Measurements from ENCODE around the gene MRPS18B. TPM values are rescaled to one million over a fixed set of nuclear protein-coding genes. Genes with fewer than 3 reads are reported as not detected.

MRPS18B gene
- total and polyA plus RNA-seq, 2 donors from 2014 or later, result 62.1 to 135 TPM

DNA sequence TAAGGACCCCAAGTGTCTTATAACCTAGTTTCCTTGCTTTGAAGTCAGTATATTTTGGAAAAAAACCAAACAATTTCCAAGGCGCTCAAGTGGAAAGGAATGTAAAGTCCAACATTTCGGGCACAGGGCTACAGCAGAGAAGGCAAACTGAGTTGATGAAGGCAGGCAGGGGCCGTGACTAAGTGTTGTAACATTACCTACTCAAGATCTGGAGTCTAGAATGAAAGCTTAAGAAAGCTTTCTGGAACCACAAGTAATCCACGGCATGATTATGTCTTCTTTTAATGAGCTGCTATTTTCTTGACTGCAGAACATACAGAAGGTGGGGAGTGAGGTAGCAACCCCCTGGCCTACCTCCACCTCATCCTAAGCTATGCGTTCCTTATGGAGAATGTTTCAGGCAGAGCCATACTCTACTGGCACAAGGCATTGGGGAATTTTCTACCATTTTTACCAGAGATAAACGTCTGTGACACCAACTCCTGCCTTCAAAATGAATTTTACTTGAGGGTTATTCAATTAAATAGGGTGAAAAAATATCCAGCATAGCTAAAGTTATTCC is 4.9 kb upstream of the MRPS18B start:
- H3K27ac ChIP-seq (ENCODE audit: low read depth in 2 of 2, low read length in 2 of 2), result peak overlapping the region; percentile 56 to 59

DNA sequence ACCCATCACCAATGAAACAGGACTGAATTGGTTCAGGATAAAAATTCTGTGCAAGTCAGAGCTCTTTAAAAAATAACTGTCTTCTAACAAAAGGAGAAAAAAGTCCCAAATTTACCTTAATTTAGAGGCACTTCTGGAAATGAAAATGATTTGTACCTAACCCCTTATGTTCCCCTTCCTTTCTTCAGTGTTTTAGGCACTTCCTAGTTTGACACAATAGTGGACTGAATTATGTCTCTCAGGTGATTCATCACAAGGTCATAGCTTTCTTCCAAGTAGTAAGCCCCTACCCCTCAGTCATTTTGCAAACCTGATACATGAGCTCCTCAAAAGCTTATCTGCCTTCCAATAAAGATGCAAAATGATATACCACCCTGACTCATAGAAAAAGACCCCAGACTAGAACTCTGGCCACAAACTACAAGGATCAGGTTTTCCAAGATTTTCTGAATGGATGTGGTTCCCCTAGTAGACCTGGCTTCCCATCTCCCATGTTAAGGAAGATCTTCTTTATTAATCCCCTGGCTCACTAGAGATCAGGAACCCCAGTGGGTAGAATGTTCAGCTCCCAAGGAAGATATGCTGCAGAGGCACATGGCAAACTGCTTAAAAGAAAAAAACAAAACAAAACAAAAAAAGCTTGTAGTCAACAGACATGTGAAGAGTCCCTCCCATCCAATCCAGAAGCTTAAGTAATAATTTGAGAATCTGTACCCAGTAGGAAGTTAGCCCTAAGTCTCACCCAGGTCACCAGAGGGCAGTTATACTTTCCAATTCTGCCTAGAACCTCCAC is 4.2 kb upstream of the MRPS18B start:
- FAIRE-seq (no peak), DNase-seq (no peak)
- peaks cover 6 to 39% (median 27%) of the 10 kb centered on the region in 3 donors for H3K4me1 ChIP-seq (ENCODE audit: control insufficient read depth in 2 of 3, insufficient read depth in 2 of 3, low read depth in 1 of 3, low read length in 3 of 3)
- no peaks in the 10 kb centered on the region for H3K27me3 ChIP-seq (ENCODE audit: control insufficient read depth, insufficient read depth, low read length)
- H3K4me3 ChIP-seq (ENCODE audit: low read length in 3 of 3), result peak overlapping the region in 2 of 3 donors; percentile 4 to 99
- H3K36me3 ChIP-seq (ENCODE audit: control insufficient read depth in 2 of 3, insufficient read depth in 3 of 3, low read length in 3 of 3), result peaks cover 8 to 25% (median 15%) of the 10 kb centered on the region in 3 donors
- H3K27ac ChIP-seq (ENCODE audit: low read depth in 2 of 2, low read length in 2 of 2), result peak overlapping the region; percentile 4 to 77
- TF ChIP-seq, protein P1, sequence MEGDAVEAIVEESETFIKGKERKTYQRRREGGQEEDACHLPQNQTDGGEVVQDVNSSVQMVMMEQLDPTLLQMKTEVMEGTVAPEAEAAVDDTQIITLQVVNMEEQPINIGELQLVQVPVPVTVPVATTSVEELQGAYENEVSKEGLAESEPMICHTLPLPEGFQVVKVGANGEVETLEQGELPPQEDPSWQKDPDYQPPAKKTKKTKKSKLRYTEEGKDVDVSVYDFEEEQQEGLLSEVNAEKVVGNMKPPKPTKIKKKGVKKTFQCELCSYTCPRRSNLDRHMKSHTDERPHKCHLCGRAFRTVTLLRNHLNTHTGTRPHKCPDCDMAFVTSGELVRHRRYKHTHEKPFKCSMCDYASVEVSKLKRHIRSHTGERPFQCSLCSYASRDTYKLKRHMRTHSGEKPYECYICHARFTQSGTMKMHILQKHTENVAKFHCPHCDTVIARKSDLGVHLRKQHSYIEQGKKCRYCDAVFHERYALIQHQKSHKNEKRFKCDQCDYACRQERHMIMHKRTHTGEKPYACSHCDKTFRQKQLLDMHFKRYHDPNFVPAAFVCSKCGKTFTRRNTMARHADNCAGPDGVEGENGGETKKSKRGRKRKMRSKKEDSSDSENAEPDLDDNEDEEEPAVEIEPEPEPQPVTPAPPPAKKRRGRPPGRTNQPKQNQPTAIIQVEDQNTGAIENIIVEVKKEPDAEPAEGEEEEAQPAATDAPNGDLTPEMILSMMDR (IDR thresholded peaks at IDR 0.05; ENCODE audit: borderline replicate concordance, extremely low read depth, insufficient read depth), result no peak
- H3K9me3 ChIP-seq (ENCODE audit: control insufficient read depth in 2 of 3, insufficient read depth in 1 of 3, low read length in 3 of 3), result no peaks in the 10 kb centered on the region
- intact Hi-C loops (cut with DNase I), result no loop called here
- H3K9ac ChIP-seq (ENCODE audit: low read length in 3 of 3), result peak overlapping the region in 2 of 3 donors; percentile 17 to 93

More for the DNA sequence above, 4.9 kb upstream of the MRPS18B start:
- TF ChIP-seq, protein P1 (IDR thresholded peaks at IDR 0.05; ENCODE audit: borderline replicate concordance, extremely low read depth, insufficient read depth), result no peak
- H3K9ac ChIP-seq (ENCODE audit: low read length in 3 of 3), result peak overlapping the region in 2 of 3 donors; percentile 17 to 93
- peaks cover 6 to 35% (median 23%) of the 10 kb centered on the region in 3 donors for H3K4me1 ChIP-seq (ENCODE audit: control insufficient read depth in 2 of 3, insufficient read depth in 2 of 3, low read depth in 1 of 3, low read length in 3 of 3)
- DNase-seq (peak in 3 of 5 donors; percentile 30 to 84 (median 79)), FAIRE-seq (no peak)
- no peaks in the 10 kb centered on the region for H3K9me3 ChIP-seq (ENCODE audit: control insufficient read depth in 2 of 3, insufficient read depth in 1 of 3, low read length in 3 of 3)
- intact Hi-C loops (cut with DNase I), result no loop called here
- peaks cover 8 to 31% (median 15%) of the 10 kb centered on the region in 3 donors for H3K36me3 ChIP-seq (ENCODE audit: control insufficient read depth in 2 of 3, insufficient read depth in 3 of 3, low read length in 3 of 3)
- peak overlapping the region in 2 of 3 donors; percentile 21 to 31 for H3K4me3 ChIP-seq (ENCODE audit: low read length in 3 of 3)
- no peaks in the 10 kb centered on the region for H3K27me3 ChIP-seq (ENCODE audit: control insufficient read depth, insufficient read depth, low read length)

DNA sequence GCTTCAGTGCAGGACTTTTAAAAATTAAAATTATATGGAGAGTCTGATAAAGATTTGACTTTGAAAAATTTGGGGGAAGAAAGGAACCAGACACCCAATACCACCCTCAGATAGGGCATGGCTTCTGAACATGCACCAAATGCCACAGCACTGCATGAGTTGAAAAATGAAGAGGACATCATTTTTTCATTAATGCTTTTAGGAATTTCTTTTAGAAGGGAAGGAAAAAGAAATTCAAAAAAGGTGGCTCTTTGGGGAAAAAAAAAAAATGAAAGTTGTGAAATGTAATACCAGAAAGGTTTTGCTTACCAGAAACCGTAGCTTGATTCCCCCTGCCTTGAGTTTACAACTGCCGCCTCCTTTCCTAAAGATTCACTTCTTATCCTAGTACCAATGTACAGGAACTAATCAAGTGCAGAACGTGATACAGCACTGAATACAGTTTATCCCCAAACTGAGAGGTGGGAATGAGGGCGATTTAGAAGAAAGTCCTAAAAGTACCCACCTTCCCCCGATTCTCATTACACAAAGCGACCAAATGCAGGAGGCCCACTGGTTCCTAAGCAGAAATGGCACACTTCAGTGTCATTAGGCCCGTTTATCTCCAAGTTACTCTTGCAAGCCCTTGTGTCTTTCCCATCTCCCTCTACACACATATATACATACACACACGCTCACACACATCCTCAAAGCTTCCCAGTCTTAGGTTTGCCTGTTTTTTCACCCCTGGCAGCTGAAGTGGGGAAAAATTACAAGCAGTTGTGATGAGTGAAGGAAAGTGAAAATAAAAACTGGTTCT is 3.4 kb upstream of the MRPS18B start:
- H3K27me3 ChIP-seq (ENCODE audit: control insufficient read depth, insufficient read depth, low read length), result no peaks in the 10 kb centered on the region
- peak overlapping the region; percentile 90 to 96 (median 93) for H3K9ac ChIP-seq (ENCODE audit: low read length in 3 of 3)
- peak overlapping the region; percentile 91 to 99 (median 95) for H3K4me3 ChIP-seq (ENCODE audit: low read length in 3 of 3)
- DNase-seq, result no peak
- H3K27ac ChIP-seq (ENCODE audit: low read depth in 2 of 2, low read length in 2 of 2), result peak overlapping the region; percentile 77 to 83
- H3K4me1 ChIP-seq (ENCODE audit: control insufficient read depth in 2 of 3, insufficient read depth in 2 of 3, low read depth in 1 of 3, low read length in 3 of 3), result peaks cover 6 to 44% (median 33%) of the 10 kb centered on the region in 3 donors
- TF ChIP-seq, protein P1 (IDR thresholded peaks at IDR 0.05; ENCODE audit: borderline replicate concordance, extremely low read depth, insufficient read depth), result no peak
- FAIRE-seq, result no peak
- intact Hi-C loops (cut with DNase I), result no loop called here
- peaks cover 2 to 17% (median 9%) of the 10 kb centered on the region in 3 donors for H3K36me3 ChIP-seq (ENCODE audit: control insufficient read depth in 2 of 3, insufficient read depth in 3 of 3, low read length in 3 of 3)
- no peaks in the 10 kb centered on the region for H3K9me3 ChIP-seq (ENCODE audit: control insufficient read depth in 2 of 3, insufficient read depth in 1 of 3, low read length in 3 of 3)
